Glomerular visceral epithelial cell (primary cell): ENCODE results near the gene CDSN.
"Not testable (repeated sequence)": the region's sequence is repeated elsewhere in the genome, so short reads cannot be mapped to it uniquely, and the experiment has no call there.

Experiments used
- DNase-seq: peaks from one replicate; pipeline ENCODE4 v3.0.0-alpha.2; 2016; ENCODE audit errors: extremely low spot score

The CDSN gene

GRCh38 chr6:31120151-31120915, at the start of gene CDSN:
Gene CDSN, minus strand, starts transcription at chr6:31120446. Its CDS starts 27 bp downstream, at chr6:31120419.
- no peak for DNase-seq

DNA sequence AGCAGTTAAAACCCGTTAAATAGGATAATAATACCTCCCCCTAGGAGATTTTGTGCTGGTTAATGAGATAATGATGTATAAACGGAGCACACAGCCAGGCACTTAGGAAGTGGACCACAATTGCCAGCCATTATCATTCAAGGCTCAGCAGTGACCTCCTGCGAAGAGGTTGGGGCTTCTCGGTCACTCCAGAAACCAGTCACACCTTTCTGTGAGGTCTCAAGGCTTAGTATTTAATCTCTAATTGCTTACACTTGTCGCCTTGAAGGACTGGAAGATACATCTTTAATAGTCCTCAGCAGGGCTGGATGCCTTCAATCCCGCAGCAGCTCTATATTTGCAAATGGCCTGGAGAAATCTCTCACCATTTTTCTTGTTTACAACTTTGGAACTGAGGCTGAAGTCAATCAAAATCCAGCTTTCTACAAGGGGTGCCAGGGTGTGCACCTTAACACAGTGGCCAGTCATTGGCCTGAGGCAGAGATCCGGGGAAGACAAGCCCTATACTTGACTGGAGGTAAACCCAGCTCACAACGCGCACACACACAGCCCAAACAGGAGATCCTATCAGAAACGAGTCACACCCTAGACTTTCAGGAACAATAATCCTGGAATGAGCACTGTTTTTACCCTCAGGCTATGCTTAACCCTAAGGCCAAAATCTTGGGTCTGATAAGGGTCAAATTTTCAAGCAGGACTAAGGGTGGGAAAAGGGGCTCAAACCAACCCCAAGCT, 49.0 kb upstream of the CDSN start:
- no peak for DNase-seq

DNA sequence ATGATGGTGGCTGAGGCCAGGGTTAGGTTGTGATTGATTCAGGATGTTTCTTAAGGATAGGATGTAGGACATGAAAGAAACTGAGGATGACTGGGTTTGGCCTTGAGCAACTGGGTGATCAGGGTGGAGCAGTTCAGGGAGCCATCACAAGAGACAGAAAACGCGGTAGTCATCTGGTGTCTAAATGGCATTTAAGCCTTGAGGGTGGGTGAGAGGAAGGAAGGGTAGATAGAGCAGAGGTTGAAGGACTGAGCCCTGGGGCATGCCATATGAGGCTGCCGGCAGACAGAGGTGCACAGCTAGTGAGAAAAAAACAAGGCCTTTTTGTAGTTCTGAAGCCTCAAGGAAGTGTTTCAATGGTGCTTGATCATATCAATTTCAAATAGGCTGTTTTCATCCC, 48.4 kb upstream of the CDSN start:
- no peak for DNase-seq

GRCh38 chr6:31165986-31166385, 45.7 kb upstream of the CDSN start:
- no peak for DNase-seq

DNA sequence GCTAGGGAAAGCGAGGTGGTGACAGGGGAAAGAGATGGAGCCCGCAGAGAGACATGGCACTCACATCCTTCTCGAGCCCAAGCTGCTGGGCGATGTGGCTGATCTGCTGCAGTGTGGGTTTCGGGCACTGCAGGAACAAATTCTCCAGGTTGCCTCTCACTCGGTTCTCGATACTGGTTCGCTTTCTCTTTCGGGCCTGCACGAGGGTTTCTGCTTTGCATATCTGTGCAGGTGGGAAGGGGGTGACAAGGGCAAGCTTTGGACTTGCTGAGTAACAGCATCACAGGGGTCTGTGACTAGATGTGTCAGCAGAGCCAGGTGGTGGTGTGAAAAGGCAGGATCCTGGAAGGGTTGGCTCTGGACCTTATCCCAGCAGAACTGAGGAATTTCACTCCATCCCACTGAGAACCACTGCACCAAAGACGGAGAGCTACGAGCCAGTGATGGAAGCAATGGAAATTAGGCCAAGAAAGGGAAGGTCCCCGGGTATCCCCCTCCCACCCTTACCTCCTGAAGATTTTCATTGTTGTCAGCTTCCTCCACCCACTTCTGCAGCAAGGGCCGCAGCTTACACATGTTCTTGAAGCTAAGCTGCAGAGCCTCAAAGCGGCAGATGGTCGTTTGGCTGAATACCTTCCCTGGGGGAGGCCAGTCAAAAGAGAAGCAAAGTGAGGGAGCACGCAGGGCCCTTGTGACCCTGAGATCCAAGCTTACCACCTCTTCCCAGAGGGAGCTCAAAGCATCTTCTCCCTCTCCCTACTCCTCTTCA, 45.0 kb upstream of the CDSN start:
- DNase-seq, result not testable (repeated sequence)

GRCh38 chr6:31164475-31165063, 44.3 kb upstream of the CDSN start:
- not testable (repeated sequence) for DNase-seq

DNA sequence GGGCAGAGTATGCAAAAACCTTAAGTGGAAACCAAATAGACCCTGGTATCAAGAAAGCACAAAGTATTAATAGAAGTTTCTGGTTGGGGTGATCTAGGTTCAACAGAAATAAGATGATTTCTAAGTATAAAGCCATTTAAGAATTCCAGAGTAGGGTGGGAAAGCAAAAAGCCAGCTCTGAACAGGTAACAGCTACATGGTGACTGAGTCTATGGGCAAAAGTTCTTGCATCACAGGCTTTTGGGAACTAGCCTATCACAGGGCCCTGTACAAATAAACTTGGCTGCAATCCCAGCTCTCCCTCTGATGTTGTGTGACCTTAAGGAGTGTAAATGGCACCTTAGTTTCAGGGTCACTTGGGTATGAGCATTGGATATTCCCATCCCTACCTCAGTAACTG, 43.7 kb upstream of the CDSN start:
- DNase-seq, result no peak

DNA sequence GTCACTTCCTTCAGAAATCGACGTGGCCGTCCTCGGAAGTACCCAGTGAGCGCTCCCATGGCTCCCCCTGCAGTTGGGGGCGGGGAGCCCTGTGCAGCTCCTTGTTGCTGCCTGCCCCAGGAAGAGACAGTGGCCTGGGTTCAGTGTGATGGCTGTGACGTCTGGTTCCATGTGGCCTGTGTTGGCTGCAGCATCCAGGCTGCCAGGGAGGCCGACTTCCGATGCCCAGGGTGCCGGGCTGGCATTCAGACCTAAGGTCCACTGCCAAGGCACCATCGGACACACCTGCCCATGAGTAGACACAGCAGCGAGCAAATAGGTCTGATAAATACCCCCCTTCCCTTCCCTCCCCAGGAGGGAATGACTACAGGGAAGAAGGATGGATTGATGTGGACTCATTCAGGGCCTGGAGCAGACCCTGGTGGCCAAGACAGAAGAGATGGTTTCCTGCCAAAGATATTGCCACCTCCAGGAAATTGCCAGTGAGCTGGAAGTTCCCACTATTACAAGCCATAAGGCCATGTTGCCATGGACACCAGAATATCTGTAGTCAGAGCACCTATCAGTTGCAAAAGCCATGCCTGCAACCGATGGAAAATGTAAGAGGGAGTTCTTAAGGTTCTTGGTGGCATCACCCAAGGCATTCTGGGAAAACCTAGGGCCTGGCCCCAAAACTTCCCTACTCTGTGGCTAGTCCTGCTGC, 42.4 kb upstream of the CDSN start:
- no peak for DNase-seq

DNA sequence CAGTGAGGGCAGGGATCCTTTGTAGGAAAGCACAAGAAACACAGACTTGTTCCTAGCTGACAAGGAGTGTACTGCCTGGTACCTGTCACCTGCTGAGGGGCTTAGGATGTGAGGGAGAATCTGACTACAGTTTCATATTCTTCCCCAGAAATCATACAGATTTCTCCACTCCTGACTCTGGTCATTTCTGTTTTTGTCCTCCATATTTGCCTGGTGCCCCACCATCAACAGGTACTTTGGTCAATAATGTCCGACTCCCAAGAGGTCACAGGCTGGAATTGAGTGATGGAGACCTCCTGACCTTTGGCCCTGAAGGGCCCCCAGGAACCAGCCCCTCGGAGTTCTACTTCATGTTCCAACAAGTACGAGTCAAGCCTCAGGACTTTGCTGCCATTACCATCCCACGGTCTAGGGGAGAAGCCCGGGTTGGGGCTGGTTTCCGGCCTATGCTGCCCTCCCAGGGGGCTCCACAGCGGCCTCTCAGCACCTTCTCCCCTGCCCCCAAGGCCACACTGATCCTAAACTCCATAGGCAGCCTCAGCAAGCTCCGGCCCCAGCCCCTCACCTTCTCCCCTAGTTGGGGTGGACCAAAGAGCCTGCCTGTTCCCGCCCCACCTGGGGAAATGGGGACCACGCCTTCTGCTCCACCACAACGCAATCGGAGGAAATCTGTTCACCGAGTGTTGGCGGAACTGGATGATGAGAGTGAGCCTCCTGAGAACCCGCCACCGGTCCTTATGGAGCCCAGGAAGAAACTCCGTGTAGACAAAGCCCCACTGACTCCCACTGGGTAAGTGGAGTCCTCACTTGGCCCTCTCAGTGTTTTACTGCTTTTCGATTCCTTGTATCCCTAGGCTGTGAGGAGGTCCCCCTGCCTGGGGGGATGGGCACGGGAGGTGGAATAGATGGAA, 41.2 kb upstream of the CDSN start:
- no peak for DNase-seq

GRCh38 chr6:31158863-31159855, 38.9 kb upstream of the CDSN start:
- peak; percentile 60 for DNase-seq

DNA sequence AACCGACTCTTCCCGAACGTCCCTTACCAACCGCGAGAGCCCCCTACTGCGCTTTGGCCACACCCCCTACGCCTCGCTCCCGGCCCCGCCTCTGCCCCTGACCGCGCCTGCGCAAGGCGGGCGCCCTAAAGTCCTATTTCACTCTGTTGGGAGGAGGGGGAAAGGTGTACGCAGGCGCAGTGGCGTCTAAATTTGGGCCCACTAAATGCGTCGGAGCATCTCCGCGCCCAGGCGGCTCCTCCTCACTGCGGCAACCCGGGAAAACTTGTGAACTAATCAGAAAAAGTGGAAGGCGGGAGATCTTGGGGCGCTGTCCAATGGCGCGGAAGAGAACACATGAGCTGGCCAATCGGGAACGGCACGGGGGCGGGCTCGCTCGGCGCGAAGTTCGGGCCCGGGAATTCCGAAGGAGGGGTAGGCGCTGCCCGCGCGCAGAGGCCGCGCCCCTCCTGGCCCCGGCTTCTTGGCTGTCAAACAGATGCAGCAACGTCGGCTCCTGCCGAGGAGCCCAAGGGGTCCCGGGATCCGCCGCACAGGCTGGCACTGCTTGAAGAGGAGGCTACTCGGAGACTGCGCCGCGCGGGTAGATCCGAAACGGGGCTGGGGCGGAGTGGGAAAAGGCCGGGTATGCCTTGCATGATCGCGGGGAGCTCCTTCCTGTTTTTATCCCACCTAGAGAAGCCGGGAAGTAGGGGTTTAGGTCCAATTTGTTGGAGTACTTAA, 38.1 kb upstream of the CDSN start, which contains the start of gene TCF19:
TCF19 (plus strand) TSS at position 450 of the 723 bp plus-strand sequence. CDS start 881 bp downstream, outside the sequence.
- peak; percentile 100 for DNase-seq

DNA sequence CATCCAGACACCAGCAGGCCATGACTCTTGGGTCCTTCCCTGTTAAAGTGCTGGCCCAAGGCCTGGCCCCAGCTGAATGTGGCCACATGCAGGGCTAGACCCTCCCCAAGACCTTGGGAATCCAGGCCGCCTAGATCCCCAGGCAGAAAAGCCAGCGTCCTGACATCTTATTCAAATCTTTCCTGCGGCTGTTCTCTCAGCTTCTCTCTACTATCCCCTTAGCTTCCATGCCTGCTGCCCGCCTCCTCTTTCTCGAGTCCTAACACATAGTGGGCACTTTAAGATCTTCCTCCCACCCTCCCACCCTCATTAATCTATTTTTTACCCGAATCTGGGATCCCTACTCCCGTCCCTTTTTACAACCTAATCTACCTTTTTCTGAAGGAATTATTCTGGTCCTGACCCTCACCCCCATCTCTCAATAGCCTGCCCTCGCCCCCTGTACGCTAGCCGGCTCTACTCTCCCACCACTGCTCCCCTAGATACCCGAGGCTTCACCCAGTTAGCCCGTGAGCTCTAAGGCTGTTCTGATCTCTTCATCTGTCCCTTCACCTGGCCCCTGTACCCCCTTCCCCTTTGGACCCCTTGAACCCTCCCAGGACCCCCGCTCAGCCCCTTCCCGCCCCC, 37.4 kb upstream of the CDSN start, which contains the start of gene CCHCR1:
CCHCR1 (minus strand) TSS at position 290 of the 627 bp plus-strand sequence; CDS start at position 88, 202 bp downstream.
- DNase-seq, result no peak

DNA sequence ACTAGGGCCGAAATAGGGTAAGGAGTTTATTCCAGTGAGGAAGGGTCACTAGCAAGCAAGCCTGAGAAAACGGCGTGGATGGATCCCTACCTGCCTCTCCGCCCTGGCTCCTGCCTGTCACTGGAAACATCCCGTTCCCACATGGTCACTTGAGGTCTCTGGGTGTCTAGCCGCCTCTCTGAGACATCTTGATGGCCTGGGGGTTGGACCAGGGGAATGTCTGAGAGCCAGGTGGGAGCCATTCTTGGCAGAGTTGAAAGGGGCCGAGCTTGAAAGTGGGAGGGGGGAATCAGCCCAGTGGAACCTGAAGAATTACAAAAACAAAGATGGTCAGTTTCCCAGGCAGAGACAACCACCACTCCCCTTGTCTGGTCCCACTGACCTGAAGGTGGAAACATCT, 36.4 kb upstream of the CDSN start:
- no peak for DNase-seq

DNA sequence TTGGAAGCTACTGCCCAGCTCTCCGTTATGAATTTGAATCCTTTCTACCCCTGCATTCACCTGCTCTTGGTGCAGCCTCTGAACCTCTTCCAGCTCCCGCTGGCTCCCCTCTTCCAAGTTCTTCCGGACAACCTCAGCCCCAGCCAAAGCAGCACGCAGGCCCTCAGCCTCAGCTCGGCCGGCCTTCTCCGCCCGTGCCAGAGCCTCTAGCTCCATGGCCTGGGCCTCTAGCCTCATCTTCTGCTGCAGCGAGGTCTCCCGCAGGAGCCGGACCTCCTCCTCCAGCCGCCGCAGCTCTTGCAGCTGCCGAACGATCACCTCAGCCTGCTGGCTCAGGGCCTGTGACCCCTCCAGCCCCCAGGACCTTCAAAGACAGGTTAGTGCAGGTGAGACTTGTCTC, 34.2 kb upstream of the CDSN start:
- no peak for DNase-seq

GRCh38 chr6:31152781-31153180, 32.5 kb upstream of the CDSN start:
- peak; percentile 69 for DNase-seq

DNA sequence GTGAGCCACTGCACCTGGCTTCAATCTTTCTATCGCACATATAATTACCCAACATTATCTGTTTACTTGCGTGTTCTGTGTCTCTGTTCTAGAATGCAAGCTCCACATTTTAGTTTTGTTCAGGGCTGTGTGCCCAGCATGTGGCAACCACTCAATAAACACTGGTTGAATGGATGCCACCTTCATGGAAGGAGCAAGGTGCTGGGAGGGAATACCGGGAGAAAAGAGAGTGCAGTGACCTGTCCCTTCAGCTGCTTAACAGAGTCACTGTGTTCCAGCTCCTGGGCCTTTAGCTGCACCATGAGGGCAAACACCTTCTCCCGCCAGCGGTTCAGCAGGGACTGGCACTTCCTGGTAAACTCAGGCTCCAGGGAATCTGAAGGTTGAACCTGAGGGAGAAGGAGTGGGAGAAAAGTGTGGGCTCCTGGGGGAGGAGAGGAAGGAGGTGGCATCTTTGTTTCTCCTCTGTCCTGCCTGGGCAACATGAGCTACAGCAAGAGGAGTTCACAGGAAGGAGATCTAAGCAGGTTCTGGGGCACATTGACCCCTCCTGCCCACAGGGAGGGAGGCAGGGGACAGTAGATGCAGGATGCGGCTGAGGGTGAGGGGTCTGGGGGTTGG, 29.7 kb upstream of the CDSN start:
- no peak for DNase-seq

DNA sequence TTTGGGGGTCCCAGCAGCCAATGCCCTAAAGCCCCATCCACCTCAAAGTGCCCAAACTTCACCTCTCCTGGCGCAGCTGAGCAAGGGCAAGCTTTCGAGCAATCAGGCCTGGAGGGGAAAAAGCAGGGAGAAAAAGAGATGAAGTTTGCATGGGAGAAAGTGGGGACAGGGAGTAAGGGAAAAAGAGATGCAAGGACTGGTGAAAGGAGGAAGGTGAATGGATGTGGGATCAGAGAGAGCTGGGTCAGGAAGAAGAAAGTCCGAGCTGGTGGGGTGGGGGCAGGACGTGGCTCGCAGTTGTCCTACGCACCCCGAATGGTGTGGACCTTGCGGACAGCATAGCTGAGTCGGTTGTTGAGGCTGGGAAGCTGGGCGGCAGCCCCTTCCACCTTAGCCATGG, 25.1 kb upstream of the CDSN start:
- no peak for DNase-seq
